ENCODE results near the gene PRKACA.
"Not testable (repeated sequence)": the region's sequence is repeated elsewhere in the genome, so short reads cannot be mapped to it uniquely, and the experiment has no call there.

The PRKACA gene

GRCh38 chr19:14070268-14071050 is 47.1 kb downstream of the PRKACA start:
- no peak for DNase-seq (ENCODE audit: low spot score)

- DNase-seq (ENCODE audit: low spot score): no peak
These were observed 51.4 kb downstream of the PRKACA start for GRCh38 chr19:14066134-14066533.

GRCh38 chr19:14063105-14063504 is 54.5 kb downstream of the PRKACA start:
- no peak for DNase-seq (ENCODE audit: low spot score)

- no peak for DNase-seq (ENCODE audit: low spot score)
These were observed 55.1 kb downstream of the PRKACA start for GRCh38 chr19:14062558-14062855.

DNA sequence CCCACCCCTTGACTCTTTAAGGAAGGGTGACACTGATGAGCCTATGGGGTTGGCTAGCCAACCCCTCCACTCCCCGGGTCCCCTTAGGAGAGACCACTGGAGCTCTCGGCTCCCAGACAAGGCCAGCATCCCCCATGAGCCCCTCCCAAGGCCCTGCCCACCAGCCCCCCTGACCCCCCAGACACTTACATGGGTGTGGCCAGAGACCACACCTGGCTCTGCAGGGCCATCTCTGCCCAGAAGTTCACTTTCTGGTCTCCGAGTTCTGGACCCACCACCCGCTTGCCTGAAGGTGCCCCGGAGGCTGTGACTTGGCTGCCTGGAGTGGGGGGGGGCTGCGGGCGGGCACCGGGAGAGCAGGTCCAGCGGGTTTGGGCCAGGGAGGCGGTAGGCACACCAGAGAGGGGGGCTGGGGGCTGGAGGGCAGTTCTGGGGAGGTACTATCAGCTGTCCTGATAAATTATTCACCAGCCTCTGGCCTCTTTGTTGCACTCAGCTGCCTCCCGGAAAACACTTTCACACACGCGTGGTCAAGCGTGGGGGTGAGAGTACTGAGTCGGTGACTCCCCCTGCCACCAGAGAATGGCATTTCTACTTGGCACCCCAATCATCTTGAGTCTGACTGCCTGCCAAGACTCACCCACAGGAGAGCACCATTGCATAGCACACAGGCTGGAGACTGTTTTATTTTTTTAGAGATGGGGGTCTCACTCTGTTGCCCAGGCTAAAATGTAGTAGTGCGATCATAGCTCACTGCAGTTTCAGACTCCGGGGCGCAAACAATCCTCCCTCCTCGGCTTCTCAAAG is 55.6 kb downstream of the PRKACA start, which contains the start of gene PALM3:
Gene PALM3, minus strand, starts transcription at position 326 of the 807 bp plus-strand sequence. Its CDS starts 96 bp downstream, at position 230.
- DNase-seq (ENCODE audit: low spot score): no peak

DNA sequence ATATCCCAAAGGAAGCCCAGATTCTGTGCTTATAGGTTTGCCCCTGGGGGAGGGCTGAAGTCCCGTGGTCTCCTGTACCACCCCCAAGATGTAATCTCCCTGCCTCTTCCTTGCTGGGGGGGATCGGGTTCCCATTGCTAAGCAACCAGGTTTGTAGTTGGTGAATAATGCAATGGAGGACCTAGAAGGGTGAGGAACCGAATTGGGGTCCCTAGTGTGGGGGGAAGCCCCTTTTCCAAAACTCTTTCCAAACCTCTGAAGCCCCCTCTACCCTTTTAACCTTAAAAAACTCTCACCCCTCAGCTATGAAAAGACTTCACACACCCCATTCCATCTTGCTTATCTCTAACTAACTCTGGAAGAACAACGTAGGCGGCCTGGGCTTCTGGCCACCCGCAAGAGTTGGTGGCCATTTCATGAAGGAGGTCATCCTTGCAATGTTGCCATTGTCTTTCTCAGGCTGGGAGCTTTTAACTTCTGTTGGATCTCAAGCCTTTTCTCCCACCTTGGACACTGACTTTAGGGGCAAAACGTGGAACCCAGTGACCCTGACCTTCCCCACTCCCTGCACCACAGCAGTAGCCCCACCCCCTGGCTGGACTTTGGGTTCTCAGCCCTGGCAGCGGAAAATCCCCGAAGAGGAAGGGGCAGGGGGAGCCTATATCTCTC is 56.3 kb downstream of the PRKACA start:
- DNase-seq (ENCODE audit: low spot score): no peak

GRCh38 chr19:14059652-14060155 is 57.9 kb downstream of the PRKACA start:
- no peak for DNase-seq (ENCODE audit: low spot score)

DNA sequence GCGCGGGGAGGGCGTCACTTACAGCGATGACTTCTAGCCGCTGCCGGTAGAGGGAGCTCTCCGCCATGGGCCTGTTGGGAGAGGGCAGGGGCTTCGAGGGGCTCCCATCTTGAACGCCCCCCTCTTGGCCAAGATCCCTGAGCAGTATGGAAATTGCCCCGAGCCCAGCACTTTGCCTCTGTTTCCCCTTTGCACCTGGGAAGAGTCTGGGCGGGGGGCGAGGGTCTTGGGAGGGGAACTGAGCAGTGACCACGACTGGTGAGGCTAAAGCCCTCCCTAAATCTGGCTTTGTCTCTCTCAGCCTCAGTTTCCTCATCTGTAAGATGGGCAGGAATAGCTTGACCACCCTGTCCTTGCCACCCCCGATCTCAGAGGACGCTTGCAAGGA is 58.5 kb downstream of the PRKACA start:
- no peak for DNase-seq (ENCODE audit: low spot score)

DNA sequence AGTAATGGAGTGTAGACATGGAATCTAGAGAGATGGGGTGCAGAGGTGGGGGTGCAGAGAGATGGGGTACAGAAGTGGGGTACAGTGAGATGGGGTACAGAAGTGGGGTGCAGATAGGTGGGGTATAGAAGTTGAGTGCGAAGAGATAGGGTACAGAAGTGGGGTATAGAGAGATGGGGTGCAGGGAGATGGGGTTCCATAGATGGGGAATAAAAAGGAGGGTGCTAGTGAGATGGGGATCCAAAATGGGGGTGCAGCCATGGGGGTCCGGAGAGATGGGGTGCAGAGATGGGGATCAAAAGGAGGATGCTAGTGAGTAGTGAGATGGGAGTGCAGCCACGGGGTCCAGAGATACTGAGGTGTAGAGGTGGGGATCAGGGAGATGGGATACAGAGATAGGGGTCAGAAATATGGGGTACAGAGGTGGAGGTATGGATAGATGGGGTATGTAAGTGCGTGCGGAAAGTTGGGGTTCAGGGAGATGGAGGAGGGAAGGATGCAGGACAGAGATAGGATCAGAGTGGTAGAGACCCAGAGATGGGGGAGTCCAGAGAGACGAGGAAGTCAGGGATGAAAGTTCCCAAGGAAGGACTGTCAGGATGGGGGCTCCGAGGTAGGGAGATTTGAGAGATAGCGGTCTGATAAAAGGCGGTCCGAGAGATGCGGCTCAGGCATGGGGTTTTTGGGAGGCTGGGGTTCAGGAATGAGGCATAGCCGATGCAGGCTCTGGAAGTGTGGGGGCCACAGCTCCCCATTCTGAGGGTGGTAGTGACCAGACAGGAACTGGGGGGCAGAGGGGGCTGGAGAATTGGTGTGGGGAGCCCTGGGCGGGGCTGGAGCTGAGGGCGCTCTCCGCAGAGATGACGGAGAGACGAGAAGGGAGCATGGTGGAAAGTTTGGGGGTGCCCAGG is 59.1 kb downstream of the PRKACA start:
- DNase-seq (ENCODE audit: low spot score): no peak

DNA sequence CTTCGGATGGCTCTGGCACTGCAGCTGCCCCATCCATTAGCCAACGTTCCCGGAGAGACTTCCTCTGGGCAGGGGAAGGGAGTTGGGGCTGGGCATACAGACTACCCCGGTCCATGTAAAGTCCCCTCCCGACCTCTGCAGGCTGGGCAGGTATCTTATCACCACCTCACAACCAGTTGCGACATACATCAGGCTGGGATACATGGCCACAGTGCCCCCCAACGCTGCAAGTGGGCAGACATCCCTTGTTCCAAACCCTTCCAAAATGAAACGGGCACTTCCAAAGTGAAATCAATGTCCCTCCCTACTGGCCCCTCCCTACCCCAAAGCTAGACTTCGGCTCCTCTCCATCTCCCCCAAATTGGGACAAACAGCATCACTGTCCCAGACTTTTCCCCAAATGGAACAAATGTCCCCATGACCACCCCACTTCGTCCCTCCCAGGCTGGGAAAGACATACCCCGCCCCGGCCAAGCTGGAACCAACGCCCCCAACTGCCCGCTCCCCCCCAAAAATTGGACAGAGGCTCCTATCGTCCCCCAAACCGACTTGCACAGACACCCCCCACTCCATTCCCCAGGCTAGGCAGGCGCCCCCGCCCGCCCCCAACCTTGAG is 60.7 kb downstream of the PRKACA start:
- DNase-seq (ENCODE audit: low spot score): no peak

GRCh38 chr19:14056069-14056666 is 61.4 kb downstream of the PRKACA start:
- no peak for DNase-seq (ENCODE audit: low spot score)

DNA sequence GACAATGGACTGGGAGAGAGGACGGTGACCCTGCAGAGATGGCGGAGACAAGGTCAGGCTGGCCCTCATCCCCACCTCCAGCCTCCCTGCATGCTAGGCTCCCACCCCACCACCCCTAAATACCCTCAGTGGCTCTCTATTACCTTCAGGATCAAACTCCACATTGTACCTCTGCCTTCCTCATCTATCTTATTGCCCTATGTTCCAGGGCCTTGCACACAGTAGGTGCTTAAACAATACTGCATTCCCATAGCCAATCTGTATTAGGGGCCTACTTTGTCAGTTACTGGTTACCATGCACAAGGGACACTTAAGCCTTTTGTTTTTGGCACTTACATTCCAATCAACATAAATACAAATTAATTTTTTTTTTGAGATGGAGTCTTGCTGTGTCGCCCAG is 62.2 kb downstream of the PRKACA start:
- no peak for DNase-seq (ENCODE audit: low spot score)

DNA sequence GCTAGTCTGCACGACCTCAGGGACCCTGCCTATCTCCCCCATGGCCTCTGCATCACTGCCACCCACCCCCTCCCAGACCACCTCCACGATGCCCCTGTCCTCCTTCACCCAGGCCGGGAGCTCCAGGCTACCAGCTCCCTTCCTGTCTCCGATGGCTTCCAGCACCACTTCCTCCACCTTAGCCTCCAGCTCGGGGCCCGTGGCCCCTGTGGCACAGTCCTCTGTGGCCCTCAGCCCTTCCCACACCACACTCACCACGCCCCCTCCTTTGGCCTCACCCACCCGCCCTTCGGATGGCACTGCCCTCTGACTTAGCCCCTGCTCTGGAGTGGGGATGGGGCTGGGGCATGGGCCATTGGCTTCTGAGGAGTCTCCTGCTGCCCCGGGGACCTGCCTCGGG is 62.8 kb downstream of the PRKACA start:
- DNase-seq (ENCODE audit: low spot score): no peak

GRCh38 chr19:14054099-14054498 is 63.5 kb downstream of the PRKACA start:
- no peak for DNase-seq (ENCODE audit: low spot score)

DNA sequence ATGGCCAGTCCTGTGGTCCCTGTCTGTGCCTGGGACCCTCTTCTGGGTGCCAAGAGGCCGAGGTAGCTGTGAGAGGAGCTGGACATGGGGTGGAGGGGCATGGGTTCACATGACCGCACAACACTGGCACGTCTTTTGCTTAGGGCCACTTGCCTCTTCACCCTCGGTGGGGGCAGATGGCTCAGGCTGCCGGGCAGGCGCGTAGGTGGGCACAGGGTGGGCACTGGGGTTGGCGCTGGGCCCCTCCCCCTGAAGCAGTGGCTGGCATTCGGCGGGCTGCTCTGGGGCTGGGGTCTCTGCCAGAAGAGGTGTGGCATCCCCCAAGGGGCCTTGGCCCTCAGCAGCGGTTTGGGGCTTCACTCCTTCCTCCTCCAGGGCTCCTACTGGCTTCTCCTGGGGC is 64.1 kb downstream of the PRKACA start:
- no peak for DNase-seq (ENCODE audit: low spot score)

GRCh38 chr19:14053032-14053431 is 64.5 kb downstream of the PRKACA start:
- no peak for DNase-seq (ENCODE audit: low spot score)

- DNase-seq (ENCODE audit: low spot score): no peak
These were observed 65.1 kb downstream of the PRKACA start for GRCh38 chr19:14052470-14052869.

GRCh38 chr19:14051980-14052379 is 65.6 kb downstream of the PRKACA start:
- no peak for DNase-seq (ENCODE audit: low spot score)

GRCh38 chr19:14050961-14051360 is 66.6 kb downstream of the PRKACA start:
- DNase-seq (ENCODE audit: low spot score): not testable (repeated sequence)

GRCh38 chr19:14050512-14050911 is 67.0 kb downstream of the PRKACA start:
- DNase-seq (ENCODE audit: low spot score): no peak
